ENCODE data around the gene BECN2. TPM values are rescaled to one million over a fixed set of nuclear protein-coding genes. Genes with fewer than 3 reads are reported as not detected.
"Not testable (repeated sequence)": the region's sequence is repeated elsewhere in the genome, so short reads cannot be mapped to it uniquely, and the experiment has no call there.

BECN2 gene
- total RNA-seq, 4 donors from 2014 or later, result not detected

DNA sequence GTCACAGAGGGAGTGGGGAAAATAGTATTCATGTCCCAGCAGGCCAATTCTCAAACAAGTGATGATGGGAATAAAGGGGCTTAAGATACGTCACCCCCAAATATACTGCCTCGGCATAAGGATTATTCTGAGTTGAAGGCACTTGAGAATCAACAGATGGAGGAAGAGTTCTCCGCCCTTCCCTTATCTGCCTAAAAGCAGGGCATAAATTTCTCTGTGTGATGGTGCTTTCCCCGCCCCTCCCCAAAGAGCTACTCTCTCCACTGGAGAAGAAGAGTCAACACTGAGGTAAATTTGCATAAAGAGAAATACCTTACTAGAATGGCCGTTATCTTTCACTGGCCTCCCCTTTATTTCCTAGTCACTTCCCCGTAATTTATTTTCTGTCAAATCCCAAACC, 18.7 kb downstream of the BECN2 start:
- Histone ChIP-seq H3K9me3 (no peaks in the 10 kb centered on the region), H3K27me3 (no peaks in the 10 kb centered on the region), H3K27ac (no peak overlapping the region), H3K4me1 (no peaks in the 10 kb centered on the region), H3K36me3 (no peaks in the 10 kb centered on the region), H3K4me3 (no peak overlapping the region)
- no peak for DNase-seq (ENCODE audit: low spot score in 2 of 2)
- WGBS, 2 donors, result 79 to 82% methylated on average over 6 of the region's 6 CpGs
- TF ChIP-seq CTCF (IDR thresholded peaks at IDR 0.05), result no peak
- TF ChIP-seq EP300 (IDR thresholded peaks at IDR 0.05), result no peak
- TF ChIP-seq POLR2A (IDR thresholded peaks at IDR 0.05), result no peak

DNA sequence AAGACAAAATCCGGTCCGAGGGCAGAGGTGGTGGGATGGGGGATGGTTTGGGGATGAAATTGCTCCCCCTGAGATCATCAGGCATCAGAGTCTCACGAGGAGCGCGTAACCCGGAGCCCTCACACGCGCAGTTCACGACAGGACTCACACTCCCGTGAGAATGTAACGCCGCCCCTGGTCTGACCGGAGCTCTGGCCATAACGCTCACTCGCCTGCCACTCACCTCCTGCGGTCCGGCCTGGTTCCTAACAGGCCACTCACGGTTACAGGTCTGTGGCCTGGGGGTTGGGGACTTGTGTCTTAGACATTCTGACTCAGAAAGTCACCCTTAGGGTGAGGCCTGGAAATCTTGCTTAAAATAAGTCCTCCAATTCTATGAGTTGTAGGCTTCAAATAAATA, 21.5 kb downstream of the BECN2 start:
- WGBS, 2 donors, result 86% methylated on average over 17 to 18 of the region's 18 CpGs
- TF ChIP-seq POLR2A (IDR thresholded peaks at IDR 0.05) (no peak), EP300 (IDR thresholded peaks at IDR 0.05) (no peak), CTCF (IDR thresholded peaks at IDR 0.05) (no peak)
- H3K36me3 ChIP-seq, result no peaks in the 10 kb centered on the region

GRCh38 chr1:241979926-241980325, 22.4 kb downstream of the BECN2 start:
- DNase-seq (ENCODE audit: low spot score in 2 of 2), result no peak
- no peaks in the 10 kb centered on the region for H3K36me3 ChIP-seq
- H3K9me3 ChIP-seq, result no peaks in the 10 kb centered on the region
- H3K4me3 ChIP-seq, result no peak overlapping the region
- H3K27me3 ChIP-seq, result no peaks in the 10 kb centered on the region
- TF ChIP-seq EP300 (IDR thresholded peaks at IDR 0.05) (no peak), POLR2A (IDR thresholded peaks at IDR 0.05) (no peak), CTCF (IDR thresholded peaks at IDR 0.05) (no peak)
- no peak overlapping the region for H3K27ac ChIP-seq
- 61 to 86% methylated on average over 1 of the region's 1 CpG for WGBS, 2 donors
- no peaks in the 10 kb centered on the region for H3K4me1 ChIP-seq

More for the DNA sequence above, 21.5 kb downstream of the BECN2 start:
- no peak for DNase-seq (ENCODE audit: low spot score in 2 of 2)
- Histone ChIP-seq H3K27ac (no peak overlapping the region), H3K4me3 (no peak overlapping the region), H3K9me3 (no peaks in the 10 kb centered on the region), H3K27me3 (no peaks in the 10 kb centered on the region), H3K4me1 (no peaks in the 10 kb centered on the region)

DNA sequence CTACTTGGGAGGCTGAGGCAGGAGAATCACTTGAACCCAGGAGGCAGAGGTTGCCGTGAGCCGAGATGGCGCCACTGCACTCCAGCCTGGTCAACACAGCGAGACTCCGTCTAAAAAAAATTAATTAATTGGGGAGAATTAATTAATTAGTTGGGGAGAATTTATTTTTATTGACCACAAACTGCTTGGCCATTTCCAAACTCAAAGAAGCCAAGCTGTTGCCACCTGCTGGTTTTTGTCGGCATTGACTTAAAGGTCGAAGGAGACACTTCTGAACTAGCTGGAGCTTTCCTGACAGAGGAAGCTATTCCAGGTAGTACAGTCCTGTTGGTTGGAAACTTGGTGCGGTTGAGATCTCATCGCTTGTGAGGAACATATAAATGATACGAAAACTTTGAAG, 28.2 kb downstream of the BECN2 start:
- Histone ChIP-seq H3K9me3 (no peaks in the 10 kb centered on the region), H3K4me3 (no peak overlapping the region), H3K4me1 (no peaks in the 10 kb centered on the region), H3K27ac (no peak overlapping the region), H3K27me3 (no peaks in the 10 kb centered on the region), H3K36me3 (no peaks in the 10 kb centered on the region)
- TF ChIP-seq POLR2A (IDR thresholded peaks at IDR 0.05), result no peak
- peak in 1 of 5 experiments; percentile 6 for TF ChIP-seq CTCF (IDR thresholded peaks at IDR 0.05)
- WGBS, 2 donors, result 70 to 78% methylated on average over 10 of the region's 10 CpGs
- peak in 1 of 2 donors; percentile 30 for DNase-seq (ENCODE audit: low spot score in 2 of 2)

GRCh38 chr1:241988389-241988930, 30.9 kb downstream of the BECN2 start:
- WGBS, 2 donors, result 41 to 53% methylated on average over 10 of the region's 10 CpGs
- not testable (repeated sequence) for H3K4me1 ChIP-seq; DNase-seq (ENCODE audit: low spot score in 2 of 2); H3K27me3 ChIP-seq; H3K4me3 ChIP-seq; H3K9me3 ChIP-seq; H3K27ac ChIP-seq; H3K36me3 ChIP-seq

DNA sequence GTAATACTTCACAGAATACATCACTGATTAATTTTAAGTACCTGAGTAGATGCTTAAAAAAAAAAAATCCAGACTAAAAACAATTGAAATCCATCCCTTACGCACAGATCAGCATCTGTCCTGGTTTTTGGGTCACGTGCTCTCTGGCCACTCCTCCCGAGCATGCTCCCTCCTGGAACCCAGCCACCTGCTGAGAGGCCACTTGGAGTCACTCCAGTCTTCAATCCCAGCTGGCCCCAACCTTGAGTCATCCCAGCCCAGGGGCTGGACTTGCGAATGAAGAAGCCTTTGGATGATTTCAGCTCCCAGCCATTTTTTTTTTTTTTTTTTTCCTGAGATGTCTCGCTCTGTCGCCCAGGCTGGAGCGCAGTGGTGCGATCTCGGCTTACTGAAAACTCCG, 32.5 kb downstream of the BECN2 start:
- Histone ChIP-seq H3K4me3 (no peak overlapping the region), H3K4me1 (no peaks in the 10 kb centered on the region), H3K27me3 (no peaks in the 10 kb centered on the region), H3K9me3 (no peaks in the 10 kb centered on the region), H3K27ac (no peak overlapping the region), H3K36me3 (no peaks in the 10 kb centered on the region)
- TF ChIP-seq CTCF (IDR thresholded peaks at IDR 0.05), result no peak
- TF ChIP-seq EP300 (IDR thresholded peaks at IDR 0.05), result no peak
- TF ChIP-seq POLR2A (IDR thresholded peaks at IDR 0.05), result no peak
- WGBS, 2 donors, result 63 to 69% methylated on average over 10 of the region's 10 CpGs
- peak; percentile 77 to 87 for DNase-seq (ENCODE audit: low spot score in 2 of 2)
